Nephron (organoid): ENCODE measurements around the gene ARHGDIB.

Experiments
- H3K27ac Mint-ChIP-seq, 3 experiments: 2 replicates each; pipeline ENCODE4 v1.8.0; 2020; ENCODE audit warnings: mixed read lengths in 3 of 3, mild to moderate bottlenecking in 2 of 3, moderate library complexity in 1 of 3
- H3K27me3 Mint-ChIP-seq: 2 replicates; pipeline ENCODE4 v1.8.0; 2021; ENCODE audit warnings: low read depth, mild to moderate bottlenecking, moderate library complexity, mixed read lengths
- H3K36me3 Mint-ChIP-seq: 2 replicates; pipeline ENCODE4 v1.8.0; 2020; ENCODE audit warnings: low read depth, mixed read lengths
- H3K4me1 Mint-ChIP-seq: 2 replicates; pipeline ENCODE4 v1.8.0; 2020; ENCODE audit warnings: mixed read lengths
- H3K4me3 Mint-ChIP-seq, 3 experiments: 2 replicates each; pipeline ENCODE4 v1.8.0; 2020; ENCODE audit warnings: mild to moderate bottlenecking in 3 of 3, mixed read lengths in 3 of 3, moderate library complexity in 2 of 3
- H3K9me3 Mint-ChIP-seq: 2 replicates; pipeline ENCODE4 v1.8.0; 2020; ENCODE audit warnings: mixed read lengths
- CTCF ChIP-seq, 3 experiments: fragments of 200-600 bp; sonication (generic); IDR thresholded peaks; one replicate each; pipeline ENCODE4 v1.5.0; 2021; ENCODE audit warnings: antibody characterized with exemption in 3 of 3; ENCODE audit not compliant: unreplicated experiment in 3 of 3

ARHGDIB gene

GRCh38 chr12:14903386-14904098 lies 57.9 kb downstream of the ARHGDIB start:
- Mint-ChIP-seq H3K4me3 (no peak overlapping the region), H3K36me3 (no peaks in the 10 kb centered on the region), H3K27ac (peak overlapping the region in 2 of 3 experiments; percentile 47 to 54), H3K9me3 (peaks cover 4% of the 10 kb centered on the region), H3K27me3 (no peaks in the 10 kb centered on the region), H3K4me1 (peaks cover 34% of the 10 kb centered on the region)
- TF ChIP-seq CTCF (IDR thresholded peaks at IDR 0.05; ENCODE audit: unreplicated experiment in 3 of 3), result no peak

GRCh38 chr12:14902465-14902864 lies 58.9 kb downstream of the ARHGDIB start:
- Mint-ChIP-seq H3K4me3 (no peak overlapping the region), H3K27me3 (no peaks in the 10 kb centered on the region), H3K27ac (peak overlapping the region in 2 of 3 experiments; percentile 51 to 54), H3K36me3 (no peaks in the 10 kb centered on the region), H3K4me1 (peaks cover 34% of the 10 kb centered on the region), H3K9me3 (no peaks in the 10 kb centered on the region)
- no peak for TF ChIP-seq CTCF (IDR thresholded peaks at IDR 0.05; ENCODE audit: unreplicated experiment in 3 of 3)

- peak overlapping the region in 1 of 3 experiments; percentile 29 for H3K27ac Mint-ChIP-seq
- no peaks in the 10 kb centered on the region for H3K36me3 Mint-ChIP-seq
- peaks cover 44% of the 10 kb centered on the region for H3K4me1 Mint-ChIP-seq
- H3K9me3 Mint-ChIP-seq, result no peaks in the 10 kb centered on the region
- no peak for TF ChIP-seq CTCF (IDR thresholded peaks at IDR 0.05; ENCODE audit: unreplicated experiment in 3 of 3)
- H3K4me3 Mint-ChIP-seq, result no peak overlapping the region
- H3K27me3 Mint-ChIP-seq, result no peaks in the 10 kb centered on the region
Measured at GRCh38 chr12:14901228-14901562, 60.2 kb downstream of the ARHGDIB start.

GRCh38 chr12:14900521-14901227 lies 60.7 kb downstream of the ARHGDIB start:
- H3K4me1 Mint-ChIP-seq, result peaks cover 49% of the 10 kb centered on the region
- peak overlapping the region in 2 of 3 experiments; percentile 8 to 23 for H3K27ac Mint-ChIP-seq
- no peaks in the 10 kb centered on the region for H3K27me3 Mint-ChIP-seq
- H3K36me3 Mint-ChIP-seq, result no peaks in the 10 kb centered on the region
- H3K4me3 Mint-ChIP-seq, result no peak overlapping the region
- no peaks in the 10 kb centered on the region for H3K9me3 Mint-ChIP-seq
- no peak for TF ChIP-seq CTCF (IDR thresholded peaks at IDR 0.05; ENCODE audit: unreplicated experiment in 3 of 3)

GRCh38 chr12:14896521-14897169 lies 64.8 kb downstream of the ARHGDIB start:
- Mint-ChIP-seq H3K36me3 (no peaks in the 10 kb centered on the region), H3K4me3 (peak overlapping the region in 2 of 3 experiments; percentile 11 to 44), H3K9me3 (no peaks in the 10 kb centered on the region), H3K27me3 (no peaks in the 10 kb centered on the region), H3K27ac (peak overlapping the region; percentile 77 to 99 (median 95)), H3K4me1 (peaks cover 61% of the 10 kb centered on the region)
- no peak for TF ChIP-seq CTCF (IDR thresholded peaks at IDR 0.05; ENCODE audit: unreplicated experiment in 3 of 3)
